D721Med (cell line): ENCODE measurements around the gene IZUMO1.

Source experiments
- DNase-seq: peaks from one replicate; pipeline ENCODE4 v3.0.0; 2011; ENCODE audit warnings: low spot score; ENCODE audit not compliant: insufficient read length
- FAIRE-seq: peaks from 2 replicates; lab custom pipeline; 2011; peaks lifted over from hg19 to GRCh38; lab: Jason Lieb, UNC
- CTCF ChIP-seq: IDR thresholded peaks from 2 replicates; pipeline ENCODE4 v1.5.1; 2012; ENCODE audit warnings: mild to moderate bottlenecking, control low read depth; ENCODE audit not compliant: insufficient read depth; ENCODE audit errors: missing control alignments

Gene IZUMO1

GRCh38 chr19:48780631-48781391 lies 34.1 kb upstream of the IZUMO1 start:
- DNase-seq (no peak), FAIRE-seq (no peak)
- TF ChIP-seq CTCF = no peak

GRCh38 chr19:48779636-48780035 lies 32.9 kb upstream of the IZUMO1 start:
- TF ChIP-seq CTCF = no peak
- FAIRE-seq = no peak
- DNase-seq = no peak

- FAIRE-seq (no peak), DNase-seq (no peak)
- no peak for TF ChIP-seq CTCF
These were observed 31.0 kb upstream of the IZUMO1 start for GRCh38 chr19:48777720-48778119.

GRCh38 chr19:48777139-48777538 lies 30.4 kb upstream of the IZUMO1 start:
- no peak for DNase-seq
- TF ChIP-seq CTCF = no peak
- FAIRE-seq = no peak

GRCh38 chr19:48772503-48772953 lies 25.8 kb upstream of the IZUMO1 start:
- no peak for TF ChIP-seq CTCF
- DNase-seq = no peak
- FAIRE-seq = no peak

- FAIRE-seq (no peak), DNase-seq (no peak)
- TF ChIP-seq CTCF = no peak
These were observed 24.2 kb upstream of the IZUMO1 start for GRCh38 chr19:48770734-48771472.

GRCh38 chr19:48770266-48770665 lies 23.6 kb upstream of the IZUMO1 start:
- TF ChIP-seq CTCF = no peak
- no peak for DNase-seq
- FAIRE-seq = no peak
